ENCODE results near the gene TSPAN19.

Gene TSPAN19

DNA sequence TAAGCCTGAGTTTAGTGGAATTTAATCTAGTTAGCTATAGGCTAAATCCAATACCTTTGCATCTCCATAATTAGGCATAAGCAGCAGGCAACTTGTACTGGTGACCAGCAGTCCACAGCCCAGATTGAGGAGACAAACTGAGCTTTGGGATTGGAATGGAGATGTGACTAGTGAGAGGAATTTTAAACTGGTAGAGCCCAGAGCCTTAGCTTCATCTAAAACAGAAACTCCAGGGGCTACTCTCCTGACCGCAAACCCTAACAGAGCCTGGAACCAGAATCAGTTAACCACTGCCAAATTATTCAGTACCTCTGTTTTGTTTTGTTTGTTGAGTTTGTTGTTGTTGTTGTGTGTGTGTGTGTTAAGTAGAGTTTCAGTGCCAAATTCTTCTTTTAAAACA, 53.2 kb downstream of the TSPAN19 start:
- TF ChIP-seq SPI1 (IDR thresholded peaks at IDR 0.05; ENCODE audit: low read depth, low read length) (no peak), POU2F2 (IDR thresholded peaks at IDR 0.05; ENCODE audit: low read depth, low read length) (no peak), TAF1 (IDR thresholded peaks at IDR 0.05; ENCODE audit: low read depth, low read length) (no peak), POLR2AphosphoS5 (IDR thresholded peaks at IDR 0.05; ENCODE audit: low read depth, low read length) (no peak), PAX5 (IDR thresholded peaks at IDR 0.05; ENCODE audit: insufficient read depth, low read length, severe bottlenecking) (no peak), POLR2A (IDR thresholded peaks at IDR 0.05; ENCODE audit: low read depth, low read length) (no peak)
- no peak for FAIRE-seq
- DNase-seq (ENCODE audit: insufficient read length, low spot score): no peak

DNA sequence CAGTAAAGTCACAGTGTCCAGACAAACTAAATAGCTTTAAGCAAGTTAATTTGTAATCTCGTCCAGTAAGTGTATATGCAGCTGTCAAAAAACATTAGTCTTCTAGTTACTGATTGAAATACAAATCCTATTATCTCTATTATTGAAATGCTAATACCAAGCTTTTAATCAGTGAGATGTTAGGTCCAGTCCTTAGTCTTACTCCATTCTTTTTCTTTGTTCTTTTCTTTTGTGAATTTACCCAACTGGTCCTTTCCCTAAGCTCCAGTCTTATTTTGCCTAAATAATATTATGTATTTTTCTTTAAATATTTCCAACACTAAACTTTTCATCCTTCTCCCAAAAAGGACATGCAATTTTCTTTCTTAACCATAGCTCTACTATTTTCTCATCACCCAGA, 57.2 kb downstream of the TSPAN19 start:
- FAIRE-seq (no peak), DNase-seq (ENCODE audit: insufficient read length, low spot score) (no peak)
- no peak for TF ChIP-seq POLR2AphosphoS5 (IDR thresholded peaks at IDR 0.05; ENCODE audit: low read depth, low read length)
- no peak for TF ChIP-seq SPI1 (IDR thresholded peaks at IDR 0.05; ENCODE audit: low read depth, low read length)
- no peak for TF ChIP-seq TAF1 (IDR thresholded peaks at IDR 0.05; ENCODE audit: low read depth, low read length)
- no peak for TF ChIP-seq POLR2A (IDR thresholded peaks at IDR 0.05; ENCODE audit: low read depth, low read length)
- TF ChIP-seq POU2F2 (IDR thresholded peaks at IDR 0.05; ENCODE audit: low read depth, low read length): no peak
- no peak for TF ChIP-seq PAX5 (IDR thresholded peaks at IDR 0.05; ENCODE audit: insufficient read depth, low read length, severe bottlenecking)

DNA sequence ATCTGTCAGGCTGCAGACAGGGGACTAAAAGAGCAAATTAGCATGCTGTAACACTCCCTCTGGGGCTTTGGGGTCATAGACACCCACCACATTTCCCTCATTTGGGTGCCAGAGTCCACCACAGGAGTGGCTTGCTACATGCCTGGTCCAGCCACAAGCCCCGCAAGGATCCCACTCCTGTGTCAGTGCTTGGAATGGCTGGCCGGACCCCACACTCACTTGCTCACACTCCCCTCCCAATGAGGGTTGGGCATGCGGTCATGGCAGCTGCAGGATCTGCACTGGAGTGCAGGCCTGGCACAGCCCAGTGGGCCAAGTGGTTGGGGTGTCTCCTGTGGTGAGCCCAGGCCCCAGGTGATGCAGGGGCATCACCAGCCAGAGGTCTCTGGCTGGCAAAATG, 59.9 kb downstream of the TSPAN19 start:
- DNase-seq (ENCODE audit: insufficient read length, low spot score): no peak
- TF ChIP-seq POU2F2 (IDR thresholded peaks at IDR 0.05; ENCODE audit: low read depth, low read length) (no peak), POLR2AphosphoS5 (IDR thresholded peaks at IDR 0.05; ENCODE audit: low read depth, low read length) (no peak), TAF1 (IDR thresholded peaks at IDR 0.05; ENCODE audit: low read depth, low read length) (no peak), PAX5 (IDR thresholded peaks at IDR 0.05; ENCODE audit: insufficient read depth, low read length, severe bottlenecking) (no peak), SPI1 (IDR thresholded peaks at IDR 0.05; ENCODE audit: low read depth, low read length) (no peak), POLR2A (IDR thresholded peaks at IDR 0.05; ENCODE audit: low read depth, low read length) (no peak)
- no peak for FAIRE-seq

DNA sequence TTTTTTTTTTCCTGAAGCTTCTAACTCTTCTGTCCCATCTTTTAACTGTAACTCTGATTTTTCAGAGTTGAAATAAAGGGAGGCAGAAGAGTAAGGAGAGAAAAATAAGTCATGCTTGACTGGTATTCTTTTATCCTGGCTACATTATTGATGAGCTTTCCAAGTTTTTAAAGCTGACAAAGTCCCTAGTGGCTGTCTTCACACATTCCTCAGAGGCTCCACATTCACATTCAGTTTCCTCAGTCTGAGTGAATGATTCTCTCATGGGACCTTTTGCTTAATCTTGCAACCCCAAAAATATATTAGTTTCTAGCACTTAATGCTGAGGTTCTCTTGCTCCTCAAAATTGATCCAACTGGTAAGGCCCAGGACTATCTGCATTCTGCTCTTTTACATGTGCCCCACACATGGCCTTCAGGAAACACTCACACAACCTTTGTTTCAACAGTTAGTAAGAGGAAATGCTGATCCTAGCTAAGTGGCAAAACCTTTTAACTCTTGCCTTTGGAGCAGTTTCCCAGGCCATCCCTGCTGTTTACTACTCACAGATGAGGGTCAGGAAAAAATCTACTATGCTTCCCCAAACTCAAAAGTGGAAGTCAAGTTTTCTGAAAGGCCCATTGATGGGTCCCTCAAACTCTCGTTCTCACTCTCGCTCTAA, 61.8 kb downstream of the TSPAN19 start:
- DNase-seq (ENCODE audit: insufficient read length, low spot score) (no peak), FAIRE-seq (no peak)
- TF ChIP-seq POLR2AphosphoS5 (IDR thresholded peaks at IDR 0.05; ENCODE audit: low read depth, low read length): no peak

DNA sequence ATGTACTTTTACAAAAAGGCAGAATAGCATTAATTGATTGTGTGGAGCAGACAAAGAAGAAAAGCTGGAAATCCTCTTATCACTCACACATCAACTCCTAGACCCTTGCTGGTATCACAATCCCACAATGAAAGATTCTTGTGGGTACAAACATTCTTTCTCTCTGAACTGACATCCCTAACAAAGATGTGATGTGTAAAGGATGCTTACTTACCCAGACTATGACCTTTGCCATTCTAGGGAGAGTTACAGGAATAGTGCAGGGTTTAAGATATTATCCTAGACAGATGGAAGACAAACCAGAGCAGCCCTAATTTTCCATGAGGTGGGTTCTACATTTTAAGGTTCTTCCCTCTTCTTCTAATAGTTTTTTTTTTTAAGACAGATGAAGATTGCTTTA, 63.1 kb downstream of the TSPAN19 start:
- TF ChIP-seq POU2F2 (IDR thresholded peaks at IDR 0.05; ENCODE audit: low read depth, low read length) (no peak), POLR2AphosphoS5 (IDR thresholded peaks at IDR 0.05; ENCODE audit: low read depth, low read length) (no peak)
- no peak for FAIRE-seq
- no peak for DNase-seq (ENCODE audit: insufficient read length, low spot score)

DNA sequence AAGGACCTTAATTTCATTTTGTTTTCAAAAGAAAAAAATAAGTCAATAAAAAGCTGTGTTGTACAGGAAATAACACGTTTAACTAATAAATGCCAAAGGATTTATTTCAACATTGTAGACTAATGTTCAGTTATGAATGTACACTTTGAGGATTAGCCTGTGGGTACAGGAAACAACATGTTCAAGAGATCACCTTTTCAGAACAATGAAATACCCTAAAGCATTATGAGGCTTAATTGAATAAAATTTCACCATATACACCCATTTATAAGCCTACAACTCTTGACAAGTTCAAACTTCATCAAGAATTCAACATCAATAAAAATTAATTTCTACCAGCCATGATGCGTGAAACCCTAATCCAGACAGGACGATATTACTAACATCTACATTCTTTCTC, 66.9 kb downstream of the TSPAN19 start:
- TF ChIP-seq TAF1 (IDR thresholded peaks at IDR 0.05; ENCODE audit: low read depth, low read length) (no peak), POLR2A (IDR thresholded peaks at IDR 0.05; ENCODE audit: low read depth, low read length) (no peak), POU2F2 (IDR thresholded peaks at IDR 0.05; ENCODE audit: low read depth, low read length) (no peak), PAX5 (IDR thresholded peaks at IDR 0.05; ENCODE audit: insufficient read depth, low read length, severe bottlenecking) (no peak), SPI1 (IDR thresholded peaks at IDR 0.05; ENCODE audit: low read depth, low read length) (no peak), POLR2AphosphoS5 (IDR thresholded peaks at IDR 0.05; ENCODE audit: low read depth, low read length) (no peak)
- no peak for DNase-seq (ENCODE audit: insufficient read length, low spot score)
- FAIRE-seq: no peak
